ENCODE measurements around the gene SCGB1C2. TPM values are rescaled to one million over a fixed set of nuclear protein-coding genes. Genes with fewer than 3 reads are reported as not detected.

SCGB1C2 gene
- total RNA-seq: not detected

GRCh38 chr17:137166-137807 lies at the start of gene SCGB1C2:
TSS of gene SCGB1C2 (plus strand) at chr17:137569. CDS start at chr17:137591, 22 bp downstream.

DNA sequence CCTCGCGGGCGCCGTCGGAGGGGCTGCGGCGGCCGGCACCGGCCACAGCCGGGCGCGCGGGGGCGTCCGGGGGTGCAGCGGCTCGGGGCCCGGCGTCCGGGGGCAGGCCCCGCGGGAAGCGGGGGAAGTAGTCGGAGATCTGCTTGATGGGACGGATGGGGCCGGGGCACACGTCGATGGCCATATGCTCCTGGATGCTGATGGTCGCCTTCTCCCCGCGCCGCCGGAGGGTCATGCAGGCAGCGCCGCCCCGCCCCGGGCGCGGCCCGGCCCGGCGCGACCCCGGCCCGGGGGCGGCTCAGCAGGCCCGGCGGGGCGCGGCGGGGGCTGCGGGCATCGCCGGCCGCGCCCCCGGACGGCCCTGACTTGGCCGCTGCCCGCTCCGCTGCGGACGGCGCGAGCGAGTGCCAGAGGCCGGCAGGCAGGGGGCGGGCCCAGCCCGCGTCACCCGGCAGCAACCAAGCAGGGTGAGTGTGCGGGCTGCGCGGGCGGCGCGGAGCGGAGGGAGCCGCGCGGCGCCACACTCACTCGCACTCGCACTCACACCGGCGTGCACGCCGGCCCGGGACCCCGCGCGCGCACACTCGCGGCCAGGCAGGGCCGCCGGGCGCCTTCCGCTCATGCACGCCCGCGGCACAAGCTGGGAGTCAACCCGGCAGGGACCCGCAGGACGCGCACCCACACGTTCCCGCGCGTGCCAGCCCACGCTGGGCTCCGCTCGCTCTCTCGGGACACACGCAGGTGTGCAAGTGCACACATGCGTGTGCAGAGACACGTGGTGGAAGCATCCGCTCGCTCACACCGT lies 44.1 kb downstream of the SCGB1C2 start, which contains the start of gene DOC2B:
TSS of gene DOC2B (minus strand) at position 406 of the 805 bp plus-strand sequence. CDS start at position 235, 171 bp downstream.

Small RNA genes within 50 kb of the gene (small RNA-seq; reads per million reads assigned to genes)
- not detected for gene RF00026

Other genes with a start within 250 kb of the SCGB1C2 start
- 33.0 TPM for gene DOC2B, start 44.1 kb downstream of the SCGB1C2 start, total RNA-seq
- gene RPH3AL, start 215.2 kb downstream of the SCGB1C2 start, total RNA-seq: 1.4 TPM